Progenitor cell of endocrine pancreas (in vitro differentiated cells): Measurements from ENCODE around the gene FRMD1. TPM values are rescaled to one million over a fixed set of nuclear protein-coding genes. Genes with fewer than 3 reads are reported as not detected.
A peak's percentile ranks its signal among the peaks of the same experiment; 100 is the strongest.

Experiments used
- DNase-seq: peaks from one replicate; pipeline ENCODE4 v3.0.0; 2021; ENCODE audit warnings: low spot score; ENCODE audit not compliant: unreplicated experiment
- H3K27ac Mint-ChIP-seq: 2 replicates; pipeline ENCODE4 v1.8.0; 2021; ENCODE audit warnings: mild to moderate bottlenecking, moderate library complexity, mixed read lengths
- H3K27me3 Mint-ChIP-seq: 2 replicates; pipeline ENCODE4 v1.8.0; 2021; ENCODE audit warnings: mixed read lengths
- H3K36me3 Mint-ChIP-seq: 2 replicates; pipeline ENCODE4 v1.8.0; 2022; ENCODE audit warnings: mixed read lengths; ENCODE audit not compliant: insufficient read depth
- H3K4me1 Mint-ChIP-seq: 2 replicates; pipeline ENCODE4 v1.8.0; 2021; ENCODE audit warnings: low read depth, mixed read lengths
- H3K4me3 Mint-ChIP-seq: 2 replicates; pipeline ENCODE4 v1.8.0; 2021; ENCODE audit warnings: low read depth, mild to moderate bottlenecking, moderate library complexity, mixed read lengths
- H3K9me3 Mint-ChIP-seq: 2 replicates; pipeline ENCODE4 v1.8.0; 2021; ENCODE audit warnings: low read depth, mixed read lengths
- total RNA-seq: library from RNA; stranded (reverse); gene quantifications from 2 replicates; pipeline ENCODE4 v1.2.1, GENCODE V29; 2021
- TF ChIP-seq, protein P1 (sequence below): fragments of 200-600 bp; sonication (generic); IDR thresholded peaks from one replicate; pipeline ENCODE4 v1.5.0; 2021; ENCODE audit warnings: antibody characterized with exemption, mild to moderate bottlenecking; ENCODE audit not compliant: unreplicated experiment

Gene FRMD1
- total RNA-seq, 1 donor from 2014 or later, result not detected

DNA sequence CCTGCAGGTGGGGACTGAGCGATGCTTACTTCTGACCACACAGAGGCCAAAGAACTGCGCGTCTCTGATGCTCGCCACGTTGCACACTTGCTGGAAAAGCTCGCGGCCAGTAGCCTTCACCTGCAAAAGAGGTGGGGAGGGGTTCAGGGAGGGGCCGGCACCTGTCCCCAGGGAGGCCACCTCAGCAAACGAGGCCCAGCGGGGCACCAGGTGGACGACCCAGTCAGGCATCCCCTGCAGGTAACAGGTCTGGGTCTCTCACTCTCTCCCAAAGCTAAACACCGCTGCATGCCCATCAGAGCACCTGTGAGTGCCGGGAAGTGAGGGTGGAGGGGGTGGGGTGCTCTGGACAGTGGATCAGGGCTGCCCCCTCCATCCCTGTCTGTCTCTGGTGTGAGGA is 3.8 kb downstream of the FRMD1 start:
- no peak for DNase-seq
- peaks cover 16% of the 10 kb centered on the region for H3K27me3 Mint-ChIP-seq
- H3K4me1 Mint-ChIP-seq, result no peaks in the 10 kb centered on the region
- H3K27ac Mint-ChIP-seq, result no peak overlapping the region
- no peak overlapping the region for H3K4me3 Mint-ChIP-seq
- no peaks in the 10 kb centered on the region for H3K36me3 Mint-ChIP-seq
- H3K9me3 Mint-ChIP-seq, result no peaks in the 10 kb centered on the region
- TF ChIP-seq, protein P1, sequence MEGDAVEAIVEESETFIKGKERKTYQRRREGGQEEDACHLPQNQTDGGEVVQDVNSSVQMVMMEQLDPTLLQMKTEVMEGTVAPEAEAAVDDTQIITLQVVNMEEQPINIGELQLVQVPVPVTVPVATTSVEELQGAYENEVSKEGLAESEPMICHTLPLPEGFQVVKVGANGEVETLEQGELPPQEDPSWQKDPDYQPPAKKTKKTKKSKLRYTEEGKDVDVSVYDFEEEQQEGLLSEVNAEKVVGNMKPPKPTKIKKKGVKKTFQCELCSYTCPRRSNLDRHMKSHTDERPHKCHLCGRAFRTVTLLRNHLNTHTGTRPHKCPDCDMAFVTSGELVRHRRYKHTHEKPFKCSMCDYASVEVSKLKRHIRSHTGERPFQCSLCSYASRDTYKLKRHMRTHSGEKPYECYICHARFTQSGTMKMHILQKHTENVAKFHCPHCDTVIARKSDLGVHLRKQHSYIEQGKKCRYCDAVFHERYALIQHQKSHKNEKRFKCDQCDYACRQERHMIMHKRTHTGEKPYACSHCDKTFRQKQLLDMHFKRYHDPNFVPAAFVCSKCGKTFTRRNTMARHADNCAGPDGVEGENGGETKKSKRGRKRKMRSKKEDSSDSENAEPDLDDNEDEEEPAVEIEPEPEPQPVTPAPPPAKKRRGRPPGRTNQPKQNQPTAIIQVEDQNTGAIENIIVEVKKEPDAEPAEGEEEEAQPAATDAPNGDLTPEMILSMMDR, result no peak

DNA sequence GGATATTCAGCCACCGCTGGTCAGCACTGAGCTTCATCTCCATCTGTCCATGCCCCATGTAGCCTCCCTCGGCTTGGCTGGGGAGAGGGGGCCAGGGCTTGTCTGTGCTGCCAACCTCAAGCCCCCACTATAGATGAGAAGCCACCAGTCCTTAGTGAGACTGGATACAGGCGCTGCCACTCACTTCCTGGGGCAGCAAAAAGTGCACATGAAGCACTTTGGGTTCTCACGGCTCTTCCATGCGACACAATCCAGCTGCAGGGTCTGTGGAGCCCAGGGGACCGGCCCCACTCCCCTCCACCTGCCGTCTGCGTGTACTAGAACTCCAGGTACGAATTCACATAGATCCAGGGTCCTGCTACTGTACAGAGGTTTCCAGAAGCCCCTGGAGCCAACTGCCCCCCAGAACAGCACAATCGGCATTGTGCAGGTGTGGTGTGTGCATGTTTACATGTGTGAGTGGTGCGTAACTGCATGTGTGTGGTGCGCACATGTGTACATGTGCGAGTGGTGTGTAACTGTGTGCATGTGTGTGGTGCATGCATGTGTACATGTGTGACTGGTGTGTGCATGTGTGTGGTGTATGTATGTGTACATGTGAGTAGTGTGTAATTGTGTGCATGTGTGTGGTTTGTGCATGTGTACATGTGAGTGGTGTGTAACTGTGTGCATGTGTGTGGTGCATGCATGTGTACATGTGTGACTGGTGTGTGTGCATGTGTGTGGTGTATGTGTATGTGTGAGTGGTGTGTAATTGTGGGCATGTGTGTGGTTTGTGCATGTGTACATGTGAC is 4.9 kb downstream of the FRMD1 start:
- H3K27me3 Mint-ChIP-seq, result peaks cover 26% of the 10 kb centered on the region
- no peaks in the 10 kb centered on the region for H3K9me3 Mint-ChIP-seq
- H3K4me3 Mint-ChIP-seq, result no peak overlapping the region
- H3K36me3 Mint-ChIP-seq, result no peaks in the 10 kb centered on the region
- no peak overlapping the region for H3K27ac Mint-ChIP-seq
- no peaks in the 10 kb centered on the region for H3K4me1 Mint-ChIP-seq
- TF ChIP-seq, protein P1, result no peak
- no peak for DNase-seq

DNA sequence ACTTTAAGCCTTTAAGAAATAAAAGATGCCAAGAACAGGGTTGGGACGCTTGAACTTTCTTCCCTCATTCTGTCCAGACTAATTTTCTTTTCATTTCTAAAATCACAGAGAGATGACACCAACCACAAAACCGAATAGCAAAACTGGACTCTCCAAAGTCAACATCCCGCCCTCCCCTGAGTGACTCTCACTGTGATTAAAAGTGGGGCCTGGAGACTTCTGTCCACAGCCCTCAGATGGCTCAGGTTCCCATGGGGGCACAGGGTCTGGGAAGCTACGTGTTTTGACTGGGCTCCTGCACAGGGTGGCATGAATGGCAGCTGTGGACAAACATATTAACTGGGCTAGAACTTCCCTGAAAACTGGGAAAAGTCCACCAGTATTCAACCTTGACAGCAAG is 6.3 kb downstream of the FRMD1 start:
- Mint-ChIP-seq H3K36me3 (no peaks in the 10 kb centered on the region), H3K27ac (no peak overlapping the region)

DNA sequence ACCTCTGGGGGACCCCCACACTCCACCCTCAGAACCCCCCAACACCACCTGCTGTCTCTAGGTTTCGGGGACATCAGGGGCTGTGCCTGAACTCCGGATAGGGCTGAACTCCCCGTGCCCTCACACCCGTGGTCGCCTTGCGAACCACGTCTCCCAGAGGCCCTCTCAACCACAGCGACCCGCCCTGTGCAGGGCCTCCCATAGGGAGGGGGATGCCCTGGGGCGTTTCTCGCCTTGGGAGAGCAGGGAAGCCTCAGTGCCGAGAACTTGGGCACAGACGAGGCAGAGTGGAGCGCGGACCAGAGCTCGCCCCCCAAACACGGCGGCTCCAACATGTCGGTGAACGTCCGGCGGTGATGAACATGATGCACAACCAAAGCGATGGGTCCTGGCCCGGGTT is 6.8 kb downstream of the FRMD1 start:
- Mint-ChIP-seq H3K36me3 (no peaks in the 10 kb centered on the region), H3K27me3 (peaks cover 26% of the 10 kb centered on the region), H3K4me3 (no peak overlapping the region), H3K9me3 (no peaks in the 10 kb centered on the region), H3K4me1 (no peaks in the 10 kb centered on the region), H3K27ac (no peak overlapping the region)
- DNase-seq, result no peak
- TF ChIP-seq, protein P1, result no peak

More for the DNA sequence above, 6.3 kb downstream of the FRMD1 start:
- Mint-ChIP-seq H3K4me1 (no peaks in the 10 kb centered on the region), H3K27me3 (peaks cover 26% of the 10 kb centered on the region), H3K9me3 (no peaks in the 10 kb centered on the region), H3K4me3 (no peak overlapping the region)
- TF ChIP-seq, protein P1, result no peak
- DNase-seq, result no peak

DNA sequence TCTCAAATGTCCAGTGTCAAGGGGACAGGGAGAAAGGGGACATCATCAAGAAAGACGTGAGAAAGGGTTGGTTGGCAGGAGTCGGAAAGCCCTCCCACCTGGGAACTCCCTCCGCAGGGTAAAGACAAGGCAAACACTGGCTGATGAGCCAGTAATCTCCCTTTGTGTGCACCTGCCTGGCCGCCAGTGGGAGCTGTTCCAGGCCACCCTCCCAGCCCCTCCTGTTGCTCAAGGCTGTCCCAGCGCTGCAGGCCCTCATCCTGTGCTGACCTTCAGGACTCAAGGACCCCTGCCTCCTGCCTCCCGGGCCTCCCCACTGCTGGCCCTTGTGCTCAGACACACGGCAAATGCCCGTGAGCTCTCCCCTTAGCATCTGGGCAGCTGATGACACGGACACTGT is 7.4 kb downstream of the FRMD1 start:
- Mint-ChIP-seq H3K36me3 (no peaks in the 10 kb centered on the region), H3K4me1 (no peaks in the 10 kb centered on the region), H3K9me3 (no peaks in the 10 kb centered on the region), H3K27ac (no peak overlapping the region), H3K27me3 (peaks cover 26% of the 10 kb centered on the region), H3K4me3 (no peak overlapping the region)
- TF ChIP-seq, protein P1, result peak; percentile 27
- DNase-seq, result no peak
